ENCODE measurements around the gene TMX4. TPM values are rescaled to one million over a fixed set of nuclear protein-coding genes. Genes with fewer than 3 reads are reported as not detected.
"Not testable (repeated sequence)": the region's sequence is repeated elsewhere in the genome, so short reads cannot be mapped to it uniquely, and the experiment has no call there.

The TMX4 gene
- total RNA-seq, 1 donor from 2014 or later = 61.9 TPM

DNA sequence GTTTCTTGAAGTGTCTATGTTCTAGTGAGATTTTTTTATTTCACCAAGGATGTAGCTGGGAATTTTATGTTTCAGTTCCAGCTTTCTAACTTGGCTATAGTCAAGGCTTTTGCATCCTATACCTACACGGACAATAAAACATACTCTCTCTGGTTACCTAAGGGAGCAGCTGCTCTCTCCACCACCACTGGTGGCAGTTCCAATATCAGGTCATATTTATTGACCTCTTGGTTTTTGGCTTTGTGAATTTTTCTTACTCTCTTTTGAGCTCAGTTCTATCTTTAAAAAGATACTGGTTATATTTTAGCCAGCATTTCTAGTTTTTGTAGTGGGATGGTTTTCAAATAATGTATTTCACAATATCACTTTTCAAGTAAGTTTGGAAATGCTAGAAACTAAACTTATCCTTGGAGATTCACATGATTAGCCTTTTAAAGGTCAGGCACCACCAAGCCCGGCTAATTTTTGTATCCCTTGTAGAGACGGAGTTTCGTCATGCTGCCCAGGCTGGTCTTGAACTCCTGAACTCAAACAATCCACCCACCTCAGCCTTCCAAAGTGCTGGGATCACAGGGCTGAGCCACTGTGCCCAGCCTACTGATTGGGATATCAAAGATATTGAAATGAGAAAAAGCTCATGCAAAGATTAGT is 44.7 kb downstream of the TMX4 start:
- intact Hi-C loops (cut with micrococcal nuclease) = no loop called here

DNA sequence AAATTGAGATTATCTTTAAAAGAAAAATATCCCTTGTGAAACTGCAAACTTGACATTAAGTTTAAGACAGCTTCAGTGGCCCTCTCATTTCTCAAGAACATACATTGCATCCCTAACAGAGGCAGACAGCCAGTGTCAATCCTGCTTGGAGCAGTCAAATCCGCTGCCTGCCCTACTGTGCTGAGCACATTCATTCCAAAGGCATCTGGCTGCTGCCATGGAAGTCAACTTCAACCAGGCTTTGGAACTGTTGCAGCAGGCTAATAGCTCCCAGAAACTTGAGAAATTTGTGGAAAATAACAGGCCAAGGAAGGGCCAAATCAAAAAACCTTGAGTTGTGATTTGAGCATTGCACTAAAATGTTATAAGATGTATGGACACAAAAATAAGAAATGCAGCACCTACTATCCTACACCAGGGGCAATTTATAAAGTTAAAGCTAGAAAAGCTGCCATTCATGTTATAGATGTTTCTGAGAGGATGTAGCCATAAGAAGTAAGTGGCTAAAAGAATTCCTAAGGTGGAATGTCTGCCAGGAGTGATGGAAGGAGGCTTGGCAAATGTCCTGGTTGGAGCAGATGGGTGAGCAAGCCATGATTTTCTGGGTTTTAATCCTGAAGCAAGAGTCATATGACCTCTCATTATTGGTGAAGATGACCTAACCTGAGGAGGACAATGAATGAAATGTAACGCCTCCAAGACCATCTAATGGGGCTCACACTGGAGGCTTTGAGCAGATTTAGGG is 47.9 kb downstream of the TMX4 start:
- intact Hi-C loops (cut with micrococcal nuclease) = no loop called here

DNA sequence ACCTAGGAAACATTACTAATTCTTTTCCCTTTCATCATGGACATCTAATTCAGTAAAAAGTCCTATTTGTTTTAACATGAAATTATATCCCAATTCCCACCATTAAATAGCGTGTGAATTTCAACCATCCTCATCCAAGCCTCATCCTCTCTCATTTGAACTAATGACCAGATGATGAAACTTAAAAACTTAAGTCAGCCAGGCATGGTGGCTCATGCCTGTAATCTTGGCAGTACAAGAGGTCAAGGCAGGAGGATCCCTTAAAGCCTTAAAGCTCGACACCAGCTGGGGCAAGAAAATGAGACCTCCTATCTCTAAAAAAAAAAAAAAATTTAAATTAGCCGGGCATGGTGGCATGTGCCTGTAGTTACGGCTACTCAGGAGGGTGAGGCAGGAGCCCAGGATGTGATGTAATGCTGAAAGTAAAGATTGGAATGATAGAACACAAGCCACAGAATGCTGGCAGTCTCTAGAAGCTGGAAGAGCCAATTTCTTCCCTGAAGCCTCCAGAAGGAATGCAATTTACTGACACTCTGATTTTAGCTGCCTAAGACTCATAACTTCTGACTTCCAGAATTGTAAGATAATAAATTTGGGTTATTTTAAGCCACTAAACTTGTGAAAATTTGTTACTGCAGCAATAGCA is 52.2 kb downstream of the TMX4 start:
- intact Hi-C loops (cut with micrococcal nuclease) = no loop called here

DNA sequence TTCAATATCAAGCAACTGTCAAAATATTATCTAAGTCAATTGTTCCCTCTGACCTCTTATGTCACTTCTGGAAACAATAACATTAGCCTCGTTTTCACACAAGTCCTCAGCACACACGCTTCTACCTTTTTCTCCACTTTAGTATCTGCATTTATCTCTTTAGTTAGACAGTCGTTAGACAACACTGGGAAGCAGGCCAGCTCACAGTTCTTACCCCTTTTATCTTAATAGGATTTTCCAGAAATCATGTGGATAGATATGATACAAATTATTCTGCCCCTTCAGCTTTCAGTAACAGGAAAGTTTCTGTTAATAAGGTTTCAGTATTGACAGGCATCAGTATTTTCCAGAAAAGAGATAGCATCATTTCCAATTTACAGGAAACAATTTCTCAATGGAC is 53.4 kb downstream of the TMX4 start:
- intact Hi-C loops (cut with micrococcal nuclease) = no loop called here

DNA sequence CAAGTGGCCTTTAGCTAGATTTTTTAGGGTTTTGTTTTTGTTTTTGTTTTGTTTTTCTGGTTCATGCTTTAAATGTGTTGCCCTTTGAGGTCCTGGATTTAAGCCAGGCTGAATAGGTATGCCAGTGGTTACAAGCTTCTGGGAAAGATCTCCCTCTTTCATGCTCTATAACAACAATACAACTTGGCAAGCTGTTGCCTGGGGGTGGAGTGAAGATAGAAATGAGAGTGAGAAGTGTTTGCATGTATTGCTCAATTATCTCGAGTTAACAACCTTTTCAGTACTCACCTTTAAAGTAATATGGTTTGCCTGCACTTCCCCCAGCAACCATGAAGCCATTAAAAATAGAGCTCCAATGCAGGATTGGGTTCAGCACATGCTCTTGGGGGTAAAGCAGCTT is 60.1 kb downstream of the TMX4 start:
- intact Hi-C loops (cut with micrococcal nuclease) = no loop called here

DNA sequence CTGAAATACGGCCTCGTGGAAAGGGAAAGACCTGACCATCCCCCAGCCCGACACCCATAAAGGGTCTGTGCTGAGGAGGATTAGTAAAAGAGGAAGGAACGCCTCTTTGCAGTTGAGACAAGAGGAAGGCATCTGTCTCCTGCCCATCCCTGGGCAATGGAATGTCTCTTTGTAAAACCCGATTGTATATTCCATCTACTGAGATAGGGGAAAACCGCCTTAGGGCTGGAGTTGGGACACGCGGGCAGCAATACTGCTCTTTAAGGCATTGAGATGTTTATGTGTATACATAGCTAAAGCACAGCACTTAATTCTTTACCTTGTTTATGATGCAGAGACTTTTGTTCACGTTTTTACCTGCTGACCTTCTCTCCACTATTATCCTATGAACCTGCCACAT is 63.0 kb downstream of the TMX4 start:
- intact Hi-C loops (cut with micrococcal nuclease) = not testable (repeated sequence)

DNA sequence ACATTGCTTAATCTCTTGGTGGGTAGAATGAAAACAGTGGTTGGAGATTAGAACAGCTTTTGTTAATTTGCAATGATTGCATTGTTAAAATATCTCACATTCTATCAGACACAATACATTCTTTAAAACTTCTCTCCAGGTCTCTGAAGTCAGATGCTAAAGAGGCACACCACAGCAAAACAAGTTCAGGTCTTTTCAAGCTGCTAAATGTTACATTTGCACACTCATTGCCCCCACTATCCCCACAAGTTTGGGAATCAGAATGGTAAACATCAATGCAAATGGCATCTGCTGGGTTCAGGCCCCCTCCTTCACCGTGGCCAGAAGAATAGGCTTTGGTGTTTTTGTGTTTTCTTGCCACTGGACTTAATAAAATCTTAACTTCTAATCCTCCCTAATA is 69.2 kb downstream of the TMX4 start:
- intact Hi-C loops (cut with micrococcal nuclease) = no loop called here

DNA sequence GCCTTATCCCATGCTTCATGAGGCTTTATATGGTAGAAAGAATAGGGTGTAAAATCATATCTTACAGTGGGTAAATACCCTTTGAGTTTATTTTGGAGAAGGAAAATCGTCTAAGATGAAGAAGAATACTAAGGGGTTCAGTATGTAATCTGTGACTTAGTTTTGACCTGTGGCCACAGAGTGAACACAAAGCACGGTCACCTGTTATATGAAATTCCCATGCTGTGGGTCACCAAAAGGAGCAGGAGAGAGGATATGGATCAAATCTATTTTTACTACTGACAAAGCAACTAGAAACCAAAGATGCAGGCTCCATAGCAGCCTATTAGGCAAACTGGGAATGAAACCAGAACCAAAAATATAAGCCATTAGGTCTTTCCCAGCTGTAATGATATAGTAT is 75.7 kb downstream of the TMX4 start:
- intact Hi-C loops (cut with micrococcal nuclease) = no loop called here

DNA sequence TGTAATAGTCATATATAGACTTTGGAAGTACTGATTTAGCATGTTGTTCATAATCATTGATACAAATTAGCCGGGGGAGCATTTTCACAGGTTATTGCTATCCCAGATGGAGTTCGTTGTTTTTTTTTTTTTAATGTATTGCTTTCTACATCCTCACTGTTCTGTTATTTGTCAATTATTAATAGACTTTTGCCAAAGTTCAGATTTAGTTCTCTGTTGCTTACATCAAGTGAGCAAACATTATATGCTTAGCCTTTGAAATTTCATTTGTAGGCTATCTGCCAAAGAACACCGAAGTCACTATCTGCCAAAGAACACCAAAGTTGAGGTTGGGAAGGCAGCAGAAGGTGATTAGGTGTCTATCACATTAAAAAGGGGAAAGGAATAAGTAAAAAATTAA is 79.2 kb downstream of the TMX4 start, which contains the start of gene HAO1:
HAO1 (minus strand) TSS at position 118 of the 400 bp plus-strand sequence; CDS start at position 82, 36 bp downstream.
- intact Hi-C loops (cut with micrococcal nuclease) = no loop called here

DNA sequence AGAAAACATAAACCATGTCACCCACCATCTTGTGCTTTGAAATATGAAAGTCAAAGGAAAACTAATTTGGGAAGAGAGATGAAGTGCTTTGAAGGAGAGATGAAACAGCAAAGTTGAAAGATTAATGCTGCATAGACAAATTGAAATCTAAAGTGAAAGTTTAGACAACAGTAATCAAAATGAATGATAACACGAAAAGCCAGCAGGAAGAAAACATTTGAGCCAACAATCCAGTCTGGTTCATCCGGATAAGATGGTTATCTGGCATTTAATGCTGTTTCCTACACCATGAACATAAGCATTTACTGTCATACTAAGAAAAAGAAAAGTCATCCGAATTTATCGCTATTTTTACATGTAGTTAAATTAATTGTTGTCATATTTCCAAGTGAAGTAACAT is 79.9 kb downstream of the TMX4 start:
- intact Hi-C loops (cut with micrococcal nuclease) = loop anchor here (5.0 kb wide), 2 partner anchors 103 to 783 kb away; no protein-coding TSS in a partner anchor

DNA sequence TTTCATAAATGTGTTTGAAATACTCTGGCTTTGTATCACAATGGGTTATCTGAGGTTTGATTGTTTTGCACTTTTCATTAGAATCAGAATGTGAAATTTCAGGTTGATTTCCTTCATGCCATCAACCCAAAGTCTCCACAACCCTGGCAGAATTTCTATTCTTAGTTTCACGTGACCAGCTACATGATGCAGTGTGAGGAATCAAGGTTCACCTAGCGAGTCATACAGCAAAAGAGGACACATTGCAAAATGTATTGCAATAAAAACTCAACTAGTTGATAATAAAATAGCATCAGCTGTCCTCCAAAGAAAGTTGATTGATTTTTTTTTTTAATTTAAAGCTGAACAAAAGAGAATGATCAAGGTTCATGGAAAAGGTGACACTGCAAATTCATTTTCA is 81.5 kb downstream of the TMX4 start:
- intact Hi-C loops (cut with micrococcal nuclease) = loop anchor here (5.0 kb wide), 2 partner anchors 104 to 784 kb away; no protein-coding TSS in a partner anchor

DNA sequence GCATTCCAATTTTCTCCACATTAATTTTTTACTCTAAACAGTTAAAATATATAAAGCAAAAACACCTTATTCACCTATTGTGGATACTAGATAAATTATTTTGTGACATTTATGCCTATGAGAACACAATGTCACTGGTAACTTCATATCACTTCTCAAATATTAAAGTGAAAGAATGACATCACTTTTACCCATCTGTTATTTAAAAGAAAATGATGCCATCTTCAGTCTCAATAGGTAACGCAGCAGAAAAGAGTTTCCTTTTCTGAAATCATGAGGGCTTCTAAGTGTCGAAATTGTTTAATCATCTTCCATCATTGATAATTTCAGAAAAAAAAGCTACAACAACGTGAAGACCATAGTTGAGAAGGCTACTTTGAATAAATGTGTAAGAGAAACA is 82.2 kb downstream of the TMX4 start:
- intact Hi-C loops (cut with micrococcal nuclease) = loop anchor here (5.0 kb wide), 2 partner anchors 105 to 785 kb away; no protein-coding TSS in a partner anchor

DNA sequence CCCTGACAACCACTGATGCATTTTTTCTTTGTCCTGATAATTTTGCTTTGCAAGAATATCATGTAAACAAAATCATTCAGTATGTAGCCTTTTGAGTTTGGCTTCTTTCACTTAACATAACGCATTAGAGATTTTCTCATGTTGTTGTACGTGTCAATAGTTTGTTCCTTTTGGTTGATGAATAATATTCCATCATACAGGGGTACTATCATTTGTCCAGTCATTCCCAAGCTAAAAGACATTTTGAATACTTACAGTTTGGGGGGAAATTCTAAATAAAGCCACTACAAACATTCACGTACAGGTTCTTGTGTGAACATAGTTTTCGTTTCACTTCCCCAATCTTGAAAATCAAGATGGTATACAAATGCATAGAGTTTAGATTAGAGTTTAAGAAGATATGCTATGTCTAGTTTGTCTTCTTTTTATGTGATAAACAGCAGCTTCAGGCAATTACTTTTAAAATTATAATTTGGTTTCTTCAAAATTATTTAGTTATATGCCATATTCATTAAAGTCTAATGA is 84.5 kb downstream of the TMX4 start:
- intact Hi-C loops (cut with micrococcal nuclease) = loop anchor here (5.0 kb wide), 2 partner anchors 107 to 787 kb away; no protein-coding TSS in a partner anchor

DNA sequence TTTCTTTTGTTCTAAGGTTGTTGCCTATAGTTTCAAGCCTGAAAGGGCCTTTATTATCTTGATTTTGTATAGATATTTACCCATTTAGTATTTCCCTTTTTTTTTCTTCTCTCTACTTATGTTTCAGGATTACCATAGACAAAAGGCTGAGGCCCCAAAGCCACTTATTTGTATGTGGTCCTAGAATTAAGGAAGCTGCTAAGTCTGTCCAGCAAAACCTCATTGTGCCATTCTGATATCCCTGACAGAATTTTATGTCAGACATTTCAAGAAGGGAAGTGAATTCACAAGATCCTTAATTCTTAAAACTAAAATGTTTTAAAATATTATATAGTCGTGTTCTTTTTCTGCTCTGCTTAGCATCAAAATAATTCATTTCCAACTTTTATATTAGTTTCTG is 86.2 kb downstream of the TMX4 start:
- intact Hi-C loops (cut with micrococcal nuclease) = no loop called here

DNA sequence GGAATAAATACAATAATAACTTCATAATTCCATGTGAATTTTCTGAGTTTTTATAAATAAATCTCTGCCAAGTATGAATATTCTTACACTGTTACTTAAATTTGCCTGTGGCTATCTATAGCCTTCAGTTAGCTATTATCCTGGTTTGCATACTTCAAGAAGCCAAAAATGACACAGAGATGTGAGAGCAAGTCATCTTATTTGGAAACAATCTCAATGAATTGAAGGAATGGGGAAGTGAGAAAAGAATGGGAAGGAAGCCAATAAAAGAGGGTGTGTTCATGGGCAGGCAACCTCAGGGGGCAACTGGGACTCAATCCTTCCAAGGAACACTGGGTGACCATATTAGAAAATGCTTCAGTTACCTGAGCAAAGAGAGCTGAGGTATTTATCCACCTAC is 89.2 kb downstream of the TMX4 start:
- intact Hi-C loops (cut with micrococcal nuclease) = no loop called here

Other genes with a start within 250 kb of the TMX4 start
- gene HAO1, start 79.3 kb downstream of the TMX4 start, total RNA-seq = not detected in 2 replicates
- 0.18 and 0.75 TPM in 2 replicates for gene PLCB1, start 112.5 kb upstream of the TMX4 start, total RNA-seq